Measurements from ENCODE around the gene GRIA3.

GRCh38 chrX:123425904-123426303 lies 241.8 kb downstream of the GRIA3 start:
- TF ChIP-seq CTCF (IDR thresholded peaks at IDR 0.05) (no peak), POLR2A (IDR thresholded peaks at IDR 0.05; ENCODE audit: low read depth) (no peak), POLR2AphosphoS5 (IDR thresholded peaks at IDR 0.05) (no peak), EP300 (IDR thresholded peaks at IDR 0.05) (no peak)

All from esophagus muscularis mucosa (tissue), 4 donors.